ENCODE results near the gene PRKCE. TPM values are rescaled to one million over a fixed set of nuclear protein-coding genes. Genes with fewer than 3 reads are reported as not detected.

The PRKCE gene
- total RNA-seq, 1 experiment from 2014 or later: 1.3 TPM

GRCh38 chr2:45680351-45680967 is 29.0 kb downstream of the PRKCE start:
- peaks cover 3 to 11% of the 10 kb centered on the region in 2 experiments for H3K4me1 Mint-ChIP-seq

More at GRCh38 chr2:45680351-45680967, 29.0 kb downstream of the PRKCE start:
- Histone ChIP-seq H3K56ac (ENCODE audit: insufficient read length, low read depth, low read length) (no peak overlapping the region), H4K5ac (ENCODE audit: insufficient read length, low read depth, low read length) (no peak overlapping the region), H3K9me3 (ENCODE audit: control insufficient read depth, low read depth, low read length) (no peaks in the 10 kb centered on the region), H3T11ph (ENCODE audit: low read length) (no peak overlapping the region), H3K4me1 (ENCODE audit: insufficient read depth, low read length) (peaks cover 2% of the 10 kb centered on the region; the same call in 1 of the 2 replicates), H3K23ac (ENCODE audit: insufficient read length, low read depth, low read length) (no peak overlapping the region), H3K79me2 (ENCODE audit: insufficient read depth, low read length) (no peaks in the 10 kb centered on the region), H3K14ac (ENCODE audit: insufficient read depth, low read length) (no peak overlapping the region), H3K27me3 (ENCODE audit: insufficient read depth, low read length) (no peaks in the 10 kb centered on the region), H3K9ac (ENCODE audit: extremely low read depth, insufficient read length, low read length) (no peak overlapping the region), H4K8ac (replicated peaks; ENCODE audit: insufficient read length, low read depth, low read length) (no peak overlapping the region), H2BK120ac (ENCODE audit: low read depth, low read length, poor library complexity, severe bottlenecking) (no peak overlapping the region), H3K4ac (ENCODE audit: low read depth, low read length) (no peak overlapping the region), H2BK12ac (ENCODE audit: insufficient read length, low read depth, low read length) (no peak overlapping the region), H2AK5ac (ENCODE audit: insufficient read length, low read length) (no peak overlapping the region), H3K79me1 (ENCODE audit: insufficient read depth, low read depth, low read length, poor library complexity, severe bottlenecking) (no peaks in the 10 kb centered on the region), H3K23me2 (ENCODE audit: insufficient read length, low read depth, low read length, poor library complexity, severe bottlenecking) (no peaks in the 10 kb centered on the region), H3K18ac (ENCODE audit: insufficient read length, low read depth, low read length) (no peak overlapping the region), H2BK5ac (ENCODE audit: insufficient read length, low read length) (no peak overlapping the region), H2AFZ (ENCODE audit: low read length) (no peak overlapping the region), H2BK15ac (ENCODE audit: low read depth, low read length) (no peak overlapping the region), H2BK20ac (ENCODE audit: low read depth, low read length, poor library complexity, severe bottlenecking) (no peak overlapping the region), H3K27ac (ENCODE audit: insufficient read length, low read depth, low read length) (no peak overlapping the region), H3K4me2 (ENCODE audit: insufficient read depth, insufficient read length, low read length) (no peak overlapping the region), H4K91ac (ENCODE audit: insufficient read length, low read depth, low read length) (no peak overlapping the region), H4K20me1 (ENCODE audit: control insufficient read depth, insufficient read depth, insufficient read length) (no peaks in the 10 kb centered on the region)
- TF ChIP-seq, protein P1, sequence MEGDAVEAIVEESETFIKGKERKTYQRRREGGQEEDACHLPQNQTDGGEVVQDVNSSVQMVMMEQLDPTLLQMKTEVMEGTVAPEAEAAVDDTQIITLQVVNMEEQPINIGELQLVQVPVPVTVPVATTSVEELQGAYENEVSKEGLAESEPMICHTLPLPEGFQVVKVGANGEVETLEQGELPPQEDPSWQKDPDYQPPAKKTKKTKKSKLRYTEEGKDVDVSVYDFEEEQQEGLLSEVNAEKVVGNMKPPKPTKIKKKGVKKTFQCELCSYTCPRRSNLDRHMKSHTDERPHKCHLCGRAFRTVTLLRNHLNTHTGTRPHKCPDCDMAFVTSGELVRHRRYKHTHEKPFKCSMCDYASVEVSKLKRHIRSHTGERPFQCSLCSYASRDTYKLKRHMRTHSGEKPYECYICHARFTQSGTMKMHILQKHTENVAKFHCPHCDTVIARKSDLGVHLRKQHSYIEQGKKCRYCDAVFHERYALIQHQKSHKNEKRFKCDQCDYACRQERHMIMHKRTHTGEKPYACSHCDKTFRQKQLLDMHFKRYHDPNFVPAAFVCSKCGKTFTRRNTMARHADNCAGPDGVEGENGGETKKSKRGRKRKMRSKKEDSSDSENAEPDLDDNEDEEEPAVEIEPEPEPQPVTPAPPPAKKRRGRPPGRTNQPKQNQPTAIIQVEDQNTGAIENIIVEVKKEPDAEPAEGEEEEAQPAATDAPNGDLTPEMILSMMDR (conservative IDR thresholded peaks at IDR 0.05): no peak
- no peaks in the 10 kb centered on the region; the same call in 1 of the 2 replicates for H3K27me3 Mint-ChIP-seq (ENCODE audit: low read depth)
- H3K27ac Mint-ChIP-seq: no peak overlapping the region
- H3K36me3 Mint-ChIP-seq (ENCODE audit: insufficient read depth in 1 of 3, low read depth in 3 of 3): no peaks in the 10 kb centered on the region
- no CpG with 5 or more reads among the region's 6 CpGs for WGBS (ENCODE audit: extremely low coverage, insufficient read length, low lambda C conversion rate)
- no peak for DNase-seq
- no peaks in the 10 kb centered on the region for H3K9me3 Mint-ChIP-seq
- H3K4me3 Mint-ChIP-seq: no peak overlapping the region
